Thoracic aorta (tissue), 2 donors: ENCODE results near the gene PPP1R12B. TPM values are rescaled to one million over a fixed set of nuclear protein-coding genes. Genes with fewer than 3 reads are reported as not detected.

Source experiments
- ATAC-seq: fragments of 150-250 bp; one replicate; pipeline ENCODE4 v1.8.0; 2017; ENCODE audit warnings: low read depth; ENCODE audit not compliant: insufficient number of reproducible peaks, low FRiP score
- DNase-seq: peaks from one replicate; pipeline ENCODE4 v3.0.0-alpha.2; 2020; ENCODE audit warnings: low spot score
- H3K27ac ChIP-seq, 2 donors: fragments of 200-600 bp; sonication (generic); 1 replicate in 1 of 2; 2 replicates in 1 of 2; pipeline ENCODE4 v1.5.1; 2016; ENCODE audit warnings: mild to moderate bottlenecking in 2 of 2, moderate library complexity in 2 of 2
- H3K27me3 ChIP-seq: fragments of 200-600 bp; sonication (generic); replicated peaks from 2 replicates; pipeline ENCODE4 v1.6.0; 2016; ENCODE audit warnings: mild to moderate bottlenecking; ENCODE audit not compliant: insufficient read depth
- H3K36me3 ChIP-seq: fragments of 200-600 bp; sonication (generic); one replicate; pipeline ENCODE4 v1.5.1; 2016
- H3K4me1 ChIP-seq, 2 donors: fragments of 200-600 bp; sonication (generic); 1 replicate in 1 of 2; 2 replicates in 1 of 2; pipeline versions ENCODE4 v1.5.1 to v1.6.0; 2016; ENCODE audit warnings: low read depth in 2 of 2, mild to moderate bottlenecking in 1 of 2; ENCODE audit not compliant: control insufficient read depth in 1 of 2
- H3K4me3 ChIP-seq: fragments of 200-600 bp; sonication (generic); 2 replicates; pipeline ENCODE4 v1.5.1; 2016; ENCODE audit warnings: mild to moderate bottlenecking
- H3K9me3 ChIP-seq: fragments of 200-600 bp; sonication (generic); 2 replicates; pipeline ENCODE4 v1.5.1; 2016
- total RNA-seq, 2 donors: library from RNA; depleted of rRNA; stranded (reverse); fragments of >200 nt; gene quantifications; one replicate each; pipeline versions ENCODE4 v1.1.0 to v1.2.3, GENCODE V29; 2016
- TF ChIP-seq, protein P1 (sequence below): fragments of 200-600 bp; sonication (generic); IDR thresholded peaks from one replicate; pipeline ENCODE4 v1.5.1; 2019; ENCODE audit warnings: antibody characterized with exemption

The PPP1R12B gene
- total RNA-seq, 2 donors from 2014 or later, result 573 to 677 TPM

DNA sequence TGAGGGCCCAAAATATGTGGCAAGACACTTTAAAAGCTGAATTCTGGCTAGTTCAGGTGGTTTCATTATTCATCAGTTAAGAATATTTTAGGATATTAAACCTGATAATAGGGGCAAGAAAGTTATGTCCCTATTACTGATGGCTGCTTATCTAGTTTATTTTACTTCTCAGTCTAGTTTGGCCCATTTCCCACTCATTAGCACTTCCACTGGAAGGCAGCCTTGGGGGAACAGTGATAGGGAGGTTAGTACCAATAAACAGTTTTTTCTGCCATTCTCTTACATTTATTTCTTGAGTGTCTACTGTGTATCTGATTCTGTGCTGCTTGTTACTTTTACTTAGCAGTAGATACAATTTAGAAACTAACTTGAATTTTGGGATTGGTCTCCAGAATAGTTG is 9.0 kb downstream of the PPP1R12B start:
- no peak overlapping the region for H3K4me3 ChIP-seq
- H3K4me1 ChIP-seq, result peaks cover 0 to 6% of the 10 kb centered on the region in 2 donors
- H3K27me3 ChIP-seq, result no peaks in the 10 kb centered on the region
- no peak overlapping the region for H3K27ac ChIP-seq
- H3K36me3 ChIP-seq, result no peaks in the 10 kb centered on the region
- ATAC-seq (no peak), DNase-seq (no peak)
- no peaks in the 10 kb centered on the region for H3K9me3 ChIP-seq
- TF ChIP-seq, protein P1, sequence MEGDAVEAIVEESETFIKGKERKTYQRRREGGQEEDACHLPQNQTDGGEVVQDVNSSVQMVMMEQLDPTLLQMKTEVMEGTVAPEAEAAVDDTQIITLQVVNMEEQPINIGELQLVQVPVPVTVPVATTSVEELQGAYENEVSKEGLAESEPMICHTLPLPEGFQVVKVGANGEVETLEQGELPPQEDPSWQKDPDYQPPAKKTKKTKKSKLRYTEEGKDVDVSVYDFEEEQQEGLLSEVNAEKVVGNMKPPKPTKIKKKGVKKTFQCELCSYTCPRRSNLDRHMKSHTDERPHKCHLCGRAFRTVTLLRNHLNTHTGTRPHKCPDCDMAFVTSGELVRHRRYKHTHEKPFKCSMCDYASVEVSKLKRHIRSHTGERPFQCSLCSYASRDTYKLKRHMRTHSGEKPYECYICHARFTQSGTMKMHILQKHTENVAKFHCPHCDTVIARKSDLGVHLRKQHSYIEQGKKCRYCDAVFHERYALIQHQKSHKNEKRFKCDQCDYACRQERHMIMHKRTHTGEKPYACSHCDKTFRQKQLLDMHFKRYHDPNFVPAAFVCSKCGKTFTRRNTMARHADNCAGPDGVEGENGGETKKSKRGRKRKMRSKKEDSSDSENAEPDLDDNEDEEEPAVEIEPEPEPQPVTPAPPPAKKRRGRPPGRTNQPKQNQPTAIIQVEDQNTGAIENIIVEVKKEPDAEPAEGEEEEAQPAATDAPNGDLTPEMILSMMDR, result no peak

DNA sequence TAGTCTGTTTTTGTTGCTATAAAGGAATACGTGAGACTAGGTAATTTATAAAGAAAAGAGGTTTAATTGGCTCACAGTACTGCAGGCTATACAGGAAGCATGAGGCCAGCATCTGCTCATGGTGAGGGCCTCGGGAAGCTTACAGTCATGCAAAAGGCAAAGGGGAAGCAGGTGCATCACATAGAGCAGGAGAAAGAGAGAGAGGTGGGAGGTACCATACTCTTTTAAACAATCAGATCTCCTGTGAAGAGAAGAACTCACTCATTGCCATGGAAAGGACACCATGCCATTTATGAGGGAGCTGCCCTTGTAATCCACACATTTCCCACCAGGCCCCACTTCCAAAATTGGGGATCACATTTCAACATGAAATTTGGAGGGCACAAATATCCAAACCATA is 12.7 kb downstream of the PPP1R12B start:
- H3K27ac ChIP-seq, result no peak overlapping the region
- H3K4me3 ChIP-seq, result no peak overlapping the region
- no peak for ATAC-seq
- no peaks in the 10 kb centered on the region for H3K36me3 ChIP-seq
- H3K9me3 ChIP-seq, result no peaks in the 10 kb centered on the region
- TF ChIP-seq, protein P1, result no peak
- H3K4me1 ChIP-seq, result peaks cover 3 to 20% of the 10 kb centered on the region in 2 donors
- no peaks in the 10 kb centered on the region for H3K27me3 ChIP-seq
- no peak for DNase-seq

DNA sequence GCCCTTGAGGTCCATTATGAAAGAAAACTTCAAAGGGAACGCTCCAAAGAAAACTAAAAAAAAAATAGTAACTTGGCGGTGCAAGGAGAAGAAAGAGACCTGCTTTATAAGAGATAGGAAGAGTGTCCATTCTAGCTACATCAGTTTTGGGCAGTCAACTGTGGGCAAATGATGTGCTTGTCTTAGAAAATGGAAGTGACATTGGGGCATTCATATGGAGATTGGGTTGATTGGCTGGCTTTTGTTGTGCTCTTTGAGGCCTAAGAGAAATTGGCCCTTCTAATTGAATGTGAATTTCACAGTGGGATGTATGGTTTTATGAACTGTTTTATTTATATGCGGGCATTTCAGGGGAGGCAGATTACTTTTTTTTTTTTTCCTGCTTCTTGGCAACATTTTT is 13.2 kb downstream of the PPP1R12B start:
- ATAC-seq, result no peak
- H3K4me3 ChIP-seq, result no peak overlapping the region
- H3K9me3 ChIP-seq, result no peaks in the 10 kb centered on the region
- no peak overlapping the region for H3K27ac ChIP-seq
- peaks cover 3 to 20% of the 10 kb centered on the region in 2 donors for H3K4me1 ChIP-seq
- TF ChIP-seq, protein P1, result no peak
- no peak for DNase-seq
- no peaks in the 10 kb centered on the region for H3K36me3 ChIP-seq
- no peaks in the 10 kb centered on the region for H3K27me3 ChIP-seq

DNA sequence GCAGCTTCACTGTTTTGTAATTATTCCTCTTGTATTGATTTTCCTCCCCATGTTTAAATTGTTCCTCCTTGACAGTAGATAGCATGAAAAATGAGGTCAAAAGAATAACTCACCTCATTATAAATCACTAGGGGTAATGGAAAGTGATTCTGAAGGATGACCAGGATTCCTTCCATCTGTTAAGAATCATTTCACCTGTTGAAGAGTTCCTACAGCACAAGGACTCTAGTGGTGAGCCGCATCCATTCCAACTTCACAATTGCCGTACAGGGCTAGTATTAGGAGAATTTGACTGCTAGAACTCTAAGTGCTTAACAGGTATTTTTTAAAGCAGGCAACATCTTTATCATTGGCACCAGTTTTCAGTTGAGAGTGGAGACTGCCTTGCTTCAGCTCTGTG is 13.7 kb downstream of the PPP1R12B start:
- no peaks in the 10 kb centered on the region for H3K9me3 ChIP-seq
- ATAC-seq (no peak), DNase-seq (no peak)
- H3K36me3 ChIP-seq, result no peaks in the 10 kb centered on the region
- no peaks in the 10 kb centered on the region for H3K27me3 ChIP-seq
- no peak overlapping the region for H3K27ac ChIP-seq
- H3K4me1 ChIP-seq, result peaks cover 3 to 20% of the 10 kb centered on the region in 2 donors
- TF ChIP-seq, protein P1, result no peak
- no peak overlapping the region for H3K4me3 ChIP-seq

DNA sequence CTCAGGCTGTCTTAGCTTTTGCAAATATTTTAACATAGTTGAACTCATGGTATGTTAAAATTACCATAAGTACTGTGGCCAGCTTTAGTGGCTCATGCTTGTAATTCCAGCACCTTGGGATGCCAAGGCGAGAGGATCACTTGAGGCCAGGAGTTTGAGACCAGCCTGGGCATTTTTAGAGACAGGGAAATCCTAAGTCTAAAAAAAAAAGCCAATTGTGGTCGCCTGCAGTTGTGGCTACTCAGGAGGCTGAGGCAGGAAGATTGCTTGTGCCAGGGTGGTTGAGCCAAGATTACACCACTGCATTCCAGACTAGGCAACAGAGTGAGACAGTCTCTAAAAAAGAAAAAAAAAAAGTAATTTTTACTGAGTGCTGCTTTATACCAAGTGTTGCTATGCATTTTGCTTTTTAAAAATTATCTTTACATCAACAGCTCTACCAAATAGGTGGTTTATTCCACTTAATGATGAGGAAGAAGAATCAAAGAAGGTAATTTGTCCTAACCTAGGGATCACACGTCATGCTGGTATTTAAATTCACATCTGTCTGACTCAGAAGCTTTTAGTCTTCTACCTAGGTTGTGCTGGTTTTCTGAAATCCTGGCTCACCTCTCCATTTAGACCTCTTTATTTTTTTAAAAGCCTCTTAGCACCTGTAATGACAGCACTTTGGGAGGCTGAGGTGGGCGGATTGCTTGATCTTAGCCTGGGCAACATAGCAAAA is 16.8 kb downstream of the PPP1R12B start:
- Histone ChIP-seq H3K9me3 (no peaks in the 10 kb centered on the region), H3K36me3 (no peaks in the 10 kb centered on the region), H3K4me3 (no peak overlapping the region), H3K27ac (no peak overlapping the region), H3K4me1 (peaks cover 3 to 20% of the 10 kb centered on the region in 2 donors), H3K27me3 (no peaks in the 10 kb centered on the region)
- DNase-seq, result no peak
- TF ChIP-seq, protein P1, result no peak
- ATAC-seq, result no peak
